Epithelial cell of prostate (primary cell): ENCODE data around the gene SUPV3L1.
"Not testable (repeated sequence)": the region's sequence is repeated elsewhere in the genome, so short reads cannot be mapped to it uniquely, and the experiment has no call there.

Experiments
- DNase-seq: peaks from one replicate; pipeline ENCODE4 v3.0.0-alpha.2; 2011; ENCODE audit warnings: low read depth, low spot score
- H3K27ac ChIP-seq: fragments of 450-650 bp; 2 replicates; pipeline ENCODE4 v1.5.1; 2017; ENCODE audit warnings: mild to moderate bottlenecking

SUPV3L1 gene

DNA sequence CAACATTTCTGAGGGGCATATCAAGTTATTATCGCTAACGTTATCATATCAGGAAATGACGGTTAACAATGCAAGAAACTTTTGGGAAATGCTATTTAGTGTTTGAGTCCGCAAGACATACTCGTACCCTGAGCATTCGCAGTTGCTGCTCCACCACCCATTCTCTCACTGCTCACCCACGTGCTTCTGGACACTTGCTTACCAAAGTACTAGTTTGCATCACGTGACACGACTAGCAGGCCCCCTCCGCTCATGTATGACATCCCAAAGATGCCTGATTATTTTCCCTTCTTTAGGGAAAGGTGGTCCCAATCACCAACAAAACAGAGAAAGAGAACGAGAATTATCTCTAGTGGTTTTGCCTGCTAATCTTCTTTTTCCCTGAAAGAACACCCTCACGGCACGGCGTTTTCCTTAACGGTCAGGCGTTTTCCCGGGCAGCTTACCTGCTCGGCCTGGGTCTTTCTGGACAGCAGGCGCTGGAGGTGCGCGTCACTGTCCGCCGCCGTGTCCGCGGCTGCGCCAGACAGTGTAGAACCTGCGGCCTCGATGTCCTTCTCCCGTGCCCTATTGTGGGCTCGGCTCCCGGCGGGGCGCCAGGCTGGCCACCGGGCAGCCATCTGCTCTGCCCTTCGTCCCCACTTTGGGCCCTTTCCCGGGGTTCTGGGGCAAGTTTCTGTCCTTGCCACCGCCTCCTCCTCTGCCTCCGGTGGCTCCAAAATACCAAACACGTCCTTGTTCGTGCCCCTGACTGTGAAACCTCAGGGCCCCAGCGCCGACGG is at the start of gene SUPV3L1:
SUPV3L1 (plus strand) TSS at position 492 of the 782 bp plus-strand sequence; CDS start at position 550, 58 bp downstream.
- peak; percentile 93 for DNase-seq
- H3K27ac ChIP-seq: peak within 1 kb of the TSS; percentile 82

DNA sequence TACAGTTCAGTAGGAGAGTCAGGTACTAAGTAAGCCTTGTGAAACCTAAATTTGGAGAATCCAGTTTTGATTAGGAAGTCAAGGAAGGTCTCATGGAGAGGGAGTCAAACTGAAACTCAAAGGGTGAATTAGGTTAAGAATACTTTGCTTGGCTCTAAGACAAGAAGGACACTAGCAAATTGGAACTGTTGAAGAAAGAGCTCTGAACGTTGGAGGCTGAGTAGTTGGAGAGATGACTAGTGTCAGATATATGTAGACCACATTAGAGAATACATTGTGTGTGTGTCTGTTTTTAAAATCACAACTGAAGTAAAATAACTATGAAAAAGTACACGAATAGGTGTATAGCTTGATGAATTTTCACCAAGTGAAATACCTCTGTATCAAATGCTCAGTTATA is 49.8 kb upstream of the SUPV3L1 start:
- H3K27ac ChIP-seq: no peak overlapping the region
- DNase-seq: no peak

DNA sequence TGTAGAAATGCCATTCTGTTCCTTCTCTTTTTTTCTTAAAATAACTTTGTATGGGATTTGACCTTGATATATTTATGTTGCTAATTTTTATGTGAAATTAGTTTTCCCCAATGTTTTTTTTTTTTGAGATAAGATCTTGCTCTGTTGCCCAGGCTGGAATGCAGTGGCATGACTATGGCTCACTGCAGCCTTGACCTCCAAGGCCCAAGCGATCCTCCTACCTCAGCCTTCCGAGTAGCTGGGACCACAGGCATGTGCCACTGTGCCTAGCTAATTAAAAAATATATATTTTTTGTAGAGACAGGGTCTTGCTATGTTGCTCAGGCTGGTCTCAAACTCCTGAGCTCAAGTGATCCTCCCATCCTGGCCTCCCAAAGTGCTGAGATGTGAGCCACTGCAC is 40.1 kb upstream of the SUPV3L1 start:
- no peak overlapping the region for H3K27ac ChIP-seq
- no peak for DNase-seq

DNA sequence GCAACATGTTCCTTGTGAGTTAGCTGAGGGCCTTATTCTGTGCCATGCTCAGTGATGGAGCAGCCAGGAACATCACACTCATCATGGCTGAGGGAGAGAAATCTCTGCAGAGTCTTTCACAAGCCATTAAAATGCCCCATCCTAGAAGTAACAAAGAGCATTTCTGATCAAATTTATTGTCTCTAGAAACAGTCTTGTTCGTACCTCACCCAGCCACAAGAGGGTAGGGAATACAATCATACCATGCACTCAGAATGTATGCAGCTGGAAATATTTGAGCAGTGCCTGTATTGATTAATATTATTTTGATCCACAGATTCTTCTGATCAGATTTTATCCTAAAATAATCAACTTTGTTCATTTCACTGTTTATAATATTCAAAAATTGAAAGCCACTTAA is 38.7 kb upstream of the SUPV3L1 start:
- H3K27ac ChIP-seq: no peak overlapping the region

DNA sequence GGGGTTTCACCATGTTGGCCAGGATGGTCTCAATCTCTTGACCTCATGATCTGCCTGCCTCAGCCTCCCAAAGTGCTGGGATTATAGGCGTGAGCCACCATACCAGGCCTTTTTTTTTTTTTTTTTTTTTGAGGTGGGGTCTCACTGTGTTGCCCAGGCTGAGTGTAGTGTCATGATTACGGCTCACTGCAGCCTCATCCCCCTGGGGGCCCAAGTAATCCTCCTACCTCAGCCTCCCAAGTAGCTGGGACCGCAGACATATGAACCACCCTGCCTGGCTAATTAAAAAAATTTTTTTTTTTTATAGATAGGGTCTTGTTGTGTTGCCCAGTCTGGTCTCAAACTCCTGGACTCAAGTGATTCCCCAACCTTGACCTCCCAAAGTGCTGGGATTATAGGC is 38.0 kb upstream of the SUPV3L1 start:
- not testable (repeated sequence) for DNase-seq, H3K27ac ChIP-seq

More for the DNA sequence above, 38.7 kb upstream of the SUPV3L1 start:
- no peak for DNase-seq

- DNase-seq: no peak
- H3K27ac ChIP-seq: no peak overlapping the region
Measured at GRCh38 chr10:69142983-69143382, 37.1 kb upstream of the SUPV3L1 start.

DNA sequence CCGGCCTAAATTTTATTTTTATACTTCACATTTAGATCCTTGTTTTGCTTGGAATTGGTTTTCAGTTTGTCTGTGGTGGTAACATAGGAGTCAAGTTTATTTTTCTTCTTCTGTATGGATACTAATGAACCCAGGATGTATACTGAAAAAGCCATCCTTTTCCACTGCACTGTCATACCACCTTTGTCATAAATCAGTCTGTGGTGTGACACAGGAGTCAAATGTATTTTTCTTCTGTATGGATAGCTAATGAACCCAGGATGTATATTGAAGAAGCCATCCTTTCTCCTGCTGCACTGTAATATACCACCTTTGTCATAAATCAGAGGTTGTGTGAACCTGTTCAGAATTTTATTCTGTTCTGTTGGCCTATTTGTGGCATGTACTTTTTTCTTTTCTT is 34.7 kb upstream of the SUPV3L1 start:
- H3K27ac ChIP-seq: no peak overlapping the region
- no peak for DNase-seq

DNA sequence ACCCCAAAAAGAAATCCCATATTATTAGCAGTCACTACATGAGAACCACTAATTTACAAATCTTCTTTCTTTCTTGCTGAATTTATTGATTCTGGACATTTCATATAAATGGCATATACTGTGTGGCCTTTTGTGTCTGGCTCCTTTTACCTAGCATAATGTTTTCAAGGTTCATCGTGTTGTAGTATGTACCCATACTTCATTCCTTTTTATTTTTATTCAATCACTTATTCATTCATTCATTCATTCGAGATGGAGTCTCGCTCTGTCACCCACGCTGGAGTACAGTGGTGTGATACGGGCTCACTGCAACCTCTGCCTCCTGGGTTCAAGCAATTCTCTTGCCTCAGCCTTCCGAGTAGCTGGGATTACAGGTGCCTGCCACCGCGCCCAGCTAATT is 34.2 kb upstream of the SUPV3L1 start:
- DNase-seq: no peak

GRCh38 chr10:69146759-69147158 is 33.3 kb upstream of the SUPV3L1 start:
- no peak overlapping the region for H3K27ac ChIP-seq

More for the DNA sequence above, 34.2 kb upstream of the SUPV3L1 start:
- H3K27ac ChIP-seq: no peak overlapping the region

GRCh38 chr10:69151984-69152383 is 28.1 kb upstream of the SUPV3L1 start:
- H3K27ac ChIP-seq: no peak overlapping the region
- DNase-seq: no peak

More at GRCh38 chr10:69146759-69147158, 33.3 kb upstream of the SUPV3L1 start:
- DNase-seq: no peak

- DNase-seq: no peak
- no peak overlapping the region for H3K27ac ChIP-seq
Measured at GRCh38 chr10:69153227-69153626, 26.8 kb upstream of the SUPV3L1 start.

DNA sequence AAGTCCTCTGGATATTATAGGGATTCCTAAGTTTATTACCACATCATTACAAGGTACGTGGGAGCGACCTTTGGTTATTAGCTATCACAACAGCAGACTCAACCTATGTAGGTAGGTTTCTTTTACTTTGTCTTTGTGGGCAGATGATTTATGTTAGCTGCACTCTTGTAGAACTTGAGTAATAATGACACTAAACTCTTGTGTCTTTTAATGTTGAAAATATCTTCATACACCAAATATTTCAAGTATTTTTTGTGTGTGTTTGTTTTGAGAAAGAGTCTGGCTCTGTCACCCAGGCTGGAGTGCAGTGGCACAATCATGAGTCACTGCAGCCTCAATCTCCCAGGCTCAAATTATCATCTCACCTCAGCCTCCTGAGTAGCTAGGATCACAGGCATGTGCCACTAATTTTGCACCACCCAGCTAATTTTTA is 19.2 kb upstream of the SUPV3L1 start:
- no peak overlapping the region for H3K27ac ChIP-seq
- no peak for DNase-seq

DNA sequence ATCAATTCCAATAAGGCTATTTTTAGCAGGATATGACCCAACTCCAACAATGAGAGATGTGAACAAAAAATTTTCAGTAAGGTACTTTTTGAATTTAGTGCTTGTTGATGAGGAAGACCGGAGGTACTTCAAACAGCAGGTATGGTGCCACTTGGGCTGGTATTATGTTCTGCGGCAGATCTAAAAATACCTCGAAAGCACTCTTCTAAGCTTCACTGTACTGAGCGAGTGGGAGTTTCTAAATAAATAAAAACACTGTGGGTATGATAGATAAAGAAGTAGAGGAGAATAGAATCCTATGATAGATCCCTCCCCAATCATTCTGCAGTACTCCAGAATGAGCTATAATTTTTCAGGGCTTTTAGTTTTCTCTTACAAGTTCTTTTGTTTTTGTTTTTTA is 11.5 kb upstream of the SUPV3L1 start:
- DNase-seq: no peak
- H3K27ac ChIP-seq: no peak overlapping the region

GRCh38 chr10:69172241-69172982 is 7.6 kb upstream of the SUPV3L1 start:
- no peak overlapping the region for H3K27ac ChIP-seq
- no peak for DNase-seq

- not testable (repeated sequence) for DNase-seq, H3K27ac ChIP-seq
Measured at GRCh38 chr10:69175326-69175725, 4.7 kb upstream of the SUPV3L1 start.

DNA sequence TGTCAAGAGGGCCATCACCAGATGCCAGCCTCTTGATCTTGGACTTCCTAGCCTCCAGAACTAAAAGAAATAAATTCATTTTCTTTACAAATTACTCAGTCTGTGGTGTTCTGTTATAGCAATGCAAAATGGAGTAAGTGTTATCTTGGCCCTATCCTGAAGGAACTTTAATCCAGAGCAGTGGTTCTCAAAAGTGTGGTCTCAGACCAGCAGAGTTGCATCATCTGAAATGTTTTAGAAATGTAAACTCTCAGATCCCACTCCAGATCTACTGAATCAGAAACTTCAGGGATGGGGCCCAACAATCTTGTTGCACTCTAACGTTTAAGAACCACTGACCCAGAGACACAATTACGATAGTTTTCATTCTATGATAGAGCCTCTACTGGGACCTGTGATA is 3.2 kb upstream of the SUPV3L1 start:
- no peak overlapping the region for H3K27ac ChIP-seq
- DNase-seq: no peak

- DNase-seq: peak; percentile 14
- peak overlapping the region; percentile 82 for H3K27ac ChIP-seq
Measured at GRCh38 chr10:69179089-69179742, 818 bp upstream of the SUPV3L1 start.

- peak overlapping the region; percentile 82 for H3K27ac ChIP-seq
- no peak for DNase-seq
Measured at GRCh38 chr10:69180525-69181204, 631 bp downstream of the SUPV3L1 start.

DNA sequence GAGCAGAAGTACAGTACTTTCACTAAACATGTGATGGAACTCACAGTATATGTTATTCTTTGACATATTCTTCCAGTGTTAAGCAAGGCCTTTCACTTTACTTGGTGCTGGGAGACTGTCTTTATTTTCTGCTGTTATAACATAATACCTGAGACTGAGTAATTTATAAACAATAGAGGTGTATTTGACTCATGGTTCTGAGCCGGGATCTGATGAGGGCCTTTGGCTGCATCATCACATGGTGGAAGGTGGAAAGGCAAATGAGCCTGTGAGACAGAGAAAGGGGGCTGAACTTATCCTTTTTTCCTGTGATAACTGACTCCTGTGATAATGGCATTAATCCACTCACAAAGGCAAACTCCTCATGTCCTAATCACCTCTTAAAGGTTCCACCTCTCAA is 1.4 kb downstream of the SUPV3L1 start:
- DNase-seq: no peak
- peak overlapping the region; percentile 82 for H3K27ac ChIP-seq

DNA sequence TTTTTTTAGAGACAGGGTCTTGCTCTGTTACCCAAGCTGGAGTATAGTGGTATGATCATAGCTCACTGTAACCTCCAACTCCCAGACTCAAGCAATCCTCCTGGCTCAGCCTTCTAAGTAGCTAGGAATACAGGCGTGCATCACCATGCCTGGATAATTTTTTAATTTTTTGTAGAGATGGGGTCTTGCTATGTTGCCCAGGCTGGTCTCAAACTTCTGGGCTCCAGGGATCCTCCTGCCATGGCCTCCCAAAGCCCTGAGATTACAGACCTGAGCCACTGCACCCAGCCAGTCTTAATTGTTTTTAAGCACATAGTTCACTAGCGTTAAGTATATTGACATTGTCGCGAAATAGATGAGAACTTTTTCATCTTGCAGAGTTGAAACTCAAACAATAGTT is 2.0 kb downstream of the SUPV3L1 start:
- DNase-seq: no peak
- H3K27ac ChIP-seq: no peak overlapping the region
